ENCODE results near the gene PDE8B.

PDE8B gene

GRCh38 chr5:77168879-77169244, 41.6 kb upstream of the PDE8B start:
- no peak overlapping the region for H3K4me3 Mint-ChIP-seq
- peaks cover 10% of the 10 kb centered on the region for H3K27me3 Mint-ChIP-seq (ENCODE audit: low read depth)
- H3K9me3 Mint-ChIP-seq, result no peaks in the 10 kb centered on the region
- peaks cover 36% of the 10 kb centered on the region for H3K4me1 Mint-ChIP-seq
- H3K36me3 Mint-ChIP-seq (ENCODE audit: low read depth), result peaks cover 4% of the 10 kb centered on the region
- peak overlapping the region in 1 of 3 experiments; percentile 76 for H3K27ac Mint-ChIP-seq
- TF ChIP-seq CTCF (IDR thresholded peaks at IDR 0.05; ENCODE audit: unreplicated experiment in 3 of 3), result no peak

DNA sequence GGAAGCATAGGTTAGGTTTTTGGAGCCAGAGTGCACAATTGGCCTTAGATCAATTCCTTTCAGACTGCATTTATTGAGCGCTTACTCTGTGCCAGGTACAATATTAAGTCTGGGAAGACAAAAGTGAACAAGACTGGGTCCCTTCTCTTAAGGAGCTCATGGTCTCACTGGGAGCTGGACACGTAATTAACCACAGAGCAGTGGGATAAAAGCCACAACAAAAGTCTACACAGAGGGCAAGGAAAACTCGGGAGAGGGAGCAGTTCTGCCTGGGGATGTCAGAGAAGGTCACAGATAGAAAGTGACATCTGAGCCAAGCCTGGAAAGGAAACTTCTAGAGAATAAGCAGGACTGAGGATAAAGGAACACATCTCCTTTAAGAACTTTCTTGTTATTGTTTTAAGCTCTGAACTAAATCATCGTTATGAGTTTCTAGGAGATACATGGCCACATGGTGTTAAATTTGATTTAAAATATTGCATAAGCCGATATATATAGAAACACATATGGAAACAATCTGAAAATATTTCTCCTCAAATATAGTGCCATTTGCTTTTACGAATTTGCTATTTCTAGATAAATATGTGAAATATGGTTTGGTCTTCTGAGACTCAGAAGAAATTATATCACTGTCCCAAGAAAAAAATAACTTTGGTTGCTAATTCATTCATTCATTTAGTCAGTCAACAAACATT, 40.1 kb upstream of the PDE8B start:
- peaks cover 2% of the 10 kb centered on the region for H3K36me3 Mint-ChIP-seq (ENCODE audit: low read depth)
- TF ChIP-seq CTCF (IDR thresholded peaks at IDR 0.05; ENCODE audit: unreplicated experiment in 3 of 3), result no peak
- H3K27ac Mint-ChIP-seq, result no peak overlapping the region
- no peaks in the 10 kb centered on the region for H3K9me3 Mint-ChIP-seq
- peaks cover 36% of the 10 kb centered on the region for H3K4me1 Mint-ChIP-seq
- H3K4me3 Mint-ChIP-seq, result no peak overlapping the region
- peaks cover 10% of the 10 kb centered on the region for H3K27me3 Mint-ChIP-seq (ENCODE audit: low read depth)

GRCh38 chr5:77171141-77171910, 39.2 kb upstream of the PDE8B start:
- Mint-ChIP-seq H3K27me3 (ENCODE audit: low read depth) (peaks cover 10% of the 10 kb centered on the region), H3K4me3 (no peak overlapping the region), H3K27ac (no peak overlapping the region), H3K4me1 (peaks cover 36% of the 10 kb centered on the region), H3K9me3 (no peaks in the 10 kb centered on the region), H3K36me3 (ENCODE audit: low read depth) (no peaks in the 10 kb centered on the region)
- TF ChIP-seq CTCF (IDR thresholded peaks at IDR 0.05; ENCODE audit: unreplicated experiment in 3 of 3), result no peak

GRCh38 chr5:77172713-77173328, 37.7 kb upstream of the PDE8B start:
- Mint-ChIP-seq H3K27ac (no peak overlapping the region), H3K36me3 (ENCODE audit: low read depth) (no peaks in the 10 kb centered on the region), H3K4me3 (no peak overlapping the region), H3K9me3 (no peaks in the 10 kb centered on the region), H3K27me3 (ENCODE audit: low read depth) (peaks cover 8% of the 10 kb centered on the region), H3K4me1 (peaks cover 22% of the 10 kb centered on the region)
- TF ChIP-seq CTCF (IDR thresholded peaks at IDR 0.05; ENCODE audit: unreplicated experiment in 3 of 3), result no peak

GRCh38 chr5:77174526-77174925, 36.0 kb upstream of the PDE8B start:
- no peaks in the 10 kb centered on the region for H3K9me3 Mint-ChIP-seq
- peaks cover 8% of the 10 kb centered on the region for H3K4me1 Mint-ChIP-seq
- H3K4me3 Mint-ChIP-seq, result no peak overlapping the region
- no peak overlapping the region for H3K27ac Mint-ChIP-seq
- no peaks in the 10 kb centered on the region for H3K36me3 Mint-ChIP-seq (ENCODE audit: low read depth)
- no peak for TF ChIP-seq CTCF (IDR thresholded peaks at IDR 0.05; ENCODE audit: unreplicated experiment in 3 of 3)
- peaks cover 18% of the 10 kb centered on the region for H3K27me3 Mint-ChIP-seq (ENCODE audit: low read depth)

Data from nephron (organoid).